ENCODE results near the gene MEG3.

DNA sequence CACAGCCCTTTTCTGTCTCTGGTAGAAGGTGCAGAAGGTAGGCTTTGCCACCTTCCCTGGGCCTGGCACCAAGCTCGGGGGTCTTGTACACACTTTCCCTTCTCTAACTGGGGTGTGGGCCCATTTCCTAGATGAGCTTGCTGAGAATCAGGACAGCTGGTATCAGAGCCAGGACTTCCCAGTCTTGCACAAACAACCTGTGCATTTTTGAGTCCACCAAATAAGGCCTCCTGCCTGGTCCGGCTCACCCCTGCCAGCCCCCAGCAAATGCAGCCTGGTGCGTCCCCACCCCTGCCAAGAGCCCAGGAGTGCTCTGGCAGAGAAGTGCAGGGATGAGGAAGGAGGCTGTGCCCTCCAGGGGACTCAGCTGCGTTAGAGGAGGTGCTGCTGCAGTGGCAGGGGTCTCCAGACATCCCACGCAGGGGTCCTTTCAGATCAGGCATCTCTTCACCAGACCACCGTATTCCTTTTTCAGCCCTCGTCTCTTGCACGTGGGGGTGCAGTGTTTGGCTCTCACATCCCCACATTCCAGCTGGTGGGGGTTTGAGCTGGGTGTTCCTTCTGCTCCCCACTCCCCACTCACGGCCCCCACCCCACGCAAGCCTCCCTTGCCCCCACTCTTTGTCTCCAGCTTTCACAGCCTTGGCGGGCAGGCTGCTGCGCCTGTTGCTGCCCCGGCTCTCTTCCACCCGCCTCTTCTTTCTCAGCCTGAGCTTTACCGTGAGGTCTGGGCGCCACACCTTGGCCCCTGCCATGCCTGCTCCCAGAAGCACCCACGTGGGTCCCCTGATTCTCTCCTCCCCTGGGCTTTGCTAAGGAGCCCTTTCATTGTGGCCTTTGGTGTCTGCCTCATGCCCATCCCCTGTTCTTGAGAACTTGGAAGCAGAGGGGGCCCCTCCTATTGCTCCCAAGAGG lies 32.3 kb downstream of the MEG3 start:
- TF ChIP-seq POLR2A (IDR thresholded peaks at IDR 0.05): no peak
- TF ChIP-seq, protein P1, sequence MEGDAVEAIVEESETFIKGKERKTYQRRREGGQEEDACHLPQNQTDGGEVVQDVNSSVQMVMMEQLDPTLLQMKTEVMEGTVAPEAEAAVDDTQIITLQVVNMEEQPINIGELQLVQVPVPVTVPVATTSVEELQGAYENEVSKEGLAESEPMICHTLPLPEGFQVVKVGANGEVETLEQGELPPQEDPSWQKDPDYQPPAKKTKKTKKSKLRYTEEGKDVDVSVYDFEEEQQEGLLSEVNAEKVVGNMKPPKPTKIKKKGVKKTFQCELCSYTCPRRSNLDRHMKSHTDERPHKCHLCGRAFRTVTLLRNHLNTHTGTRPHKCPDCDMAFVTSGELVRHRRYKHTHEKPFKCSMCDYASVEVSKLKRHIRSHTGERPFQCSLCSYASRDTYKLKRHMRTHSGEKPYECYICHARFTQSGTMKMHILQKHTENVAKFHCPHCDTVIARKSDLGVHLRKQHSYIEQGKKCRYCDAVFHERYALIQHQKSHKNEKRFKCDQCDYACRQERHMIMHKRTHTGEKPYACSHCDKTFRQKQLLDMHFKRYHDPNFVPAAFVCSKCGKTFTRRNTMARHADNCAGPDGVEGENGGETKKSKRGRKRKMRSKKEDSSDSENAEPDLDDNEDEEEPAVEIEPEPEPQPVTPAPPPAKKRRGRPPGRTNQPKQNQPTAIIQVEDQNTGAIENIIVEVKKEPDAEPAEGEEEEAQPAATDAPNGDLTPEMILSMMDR (IDR thresholded peaks at IDR 0.05): no peak

Data from adrenal gland (tissue), 5 donors.